ENCODE data around the gene ANO8.

GRCh38 chr19:17325133-17325532 lies 9.5 kb downstream of the ANO8 start:
- TF ChIP-seq POLR2A (IDR thresholded peaks at IDR 0.05) (no peak), CTCF (IDR thresholded peaks at IDR 0.05) (no peak)

Measured in body of pancreas (tissue), 4 donors.